Testis (tissue), 2 donors: Measurements from ENCODE around the gene TACC2.

Experiments
- CTCF ChIP-seq, 3 experiments: fragments of 450-650 bp in 2 of 3; fragments of 200-600 bp in 1 of 3; sonication (generic) in 1 of 3; IDR thresholded peaks; one replicate each; pipeline ENCODE4 v1.5.1; 2016 to 2019; ENCODE audit warnings: antibody characterized with exemption in 3 of 3, mild to moderate bottlenecking in 2 of 3, moderate library complexity in 1 of 3
- POLR2A ChIP-seq: fragments of 450-650 bp; IDR thresholded peaks from one replicate; pipeline ENCODE4 v1.6.1; 2017; ENCODE audit warnings: antibody characterized with exemption, mild to moderate bottlenecking, moderate library complexity

GRCh38 chr10:122060250-122060649, 71.3 kb downstream of the TACC2 start:
- no peak for TF ChIP-seq POLR2A
- TF ChIP-seq CTCF (IDR thresholded peaks at IDR 0.05), result no peak
